Hematopoietic multipotent progenitor cell treated with erythropoietin and hydrocortisone succinate and interleukin-3 and kit ligand, for 6 days (in vitro differentiated cells): Measurements from ENCODE around the gene RPL26.
"Not testable (repeated sequence)": the region's sequence is repeated elsewhere in the genome, so short reads cannot be mapped to it uniquely, and the experiment has no call there.

Experiments
- DNase-seq: peaks from one replicate; pipeline ENCODE4 v3.0.0-alpha.2; 2015

The RPL26 gene

GRCh38 chr17:8383143-8383822 lies at the start of gene RPL26:
TSS of gene RPL26 (minus strand) at chr17:8383193. CDS start at chr17:8382310, 883 bp downstream.
- DNase-seq, result peak; percentile 100

GRCh38 chr17:8430966-8431365 lies 48.0 kb upstream of the RPL26 start:
- DNase-seq, result no peak

GRCh38 chr17:8426802-8427201 lies 43.8 kb upstream of the RPL26 start:
- no peak for DNase-seq

- DNase-seq, result no peak
These were observed 43.2 kb upstream of the RPL26 start for GRCh38 chr17:8426094-8426720.

- DNase-seq, result no peak
These were observed 38.6 kb upstream of the RPL26 start for GRCh38 chr17:8421571-8421970.

GRCh38 chr17:8420041-8420934 lies 37.3 kb upstream of the RPL26 start:
- DNase-seq, result peak; percentile 82

GRCh38 chr17:8419305-8419704 lies 36.3 kb upstream of the RPL26 start:
- DNase-seq, result no peak

GRCh38 chr17:8418471-8418870 lies 35.5 kb upstream of the RPL26 start:
- no peak for DNase-seq

GRCh38 chr17:8417806-8418205 lies 34.8 kb upstream of the RPL26 start:
- peak; percentile 40 for DNase-seq

GRCh38 chr17:8413938-8414337 lies 30.9 kb upstream of the RPL26 start:
- no peak for DNase-seq

GRCh38 chr17:8413328-8413727 lies 30.3 kb upstream of the RPL26 start:
- peak; percentile 34 for DNase-seq

GRCh38 chr17:8412089-8412488 lies 29.1 kb upstream of the RPL26 start:
- DNase-seq, result peak; percentile 94

- DNase-seq, result no peak
These were observed 27.9 kb upstream of the RPL26 start for GRCh38 chr17:8410883-8411238.

GRCh38 chr17:8409966-8410882 lies 27.2 kb upstream of the RPL26 start:
- DNase-seq, result peak; percentile 92

GRCh38 chr17:8408371-8408770 lies 25.4 kb upstream of the RPL26 start:
- DNase-seq, result no peak

GRCh38 chr17:8406174-8406573 lies 23.2 kb upstream of the RPL26 start:
- DNase-seq, result no peak

- no peak for DNase-seq
These were observed 22.6 kb upstream of the RPL26 start for GRCh38 chr17:8405499-8406016.

GRCh38 chr17:8402921-8403536 lies 20.0 kb upstream of the RPL26 start:
- no peak for DNase-seq

- no peak for DNase-seq
These were observed 18.1 kb upstream of the RPL26 start for GRCh38 chr17:8401107-8401506.

GRCh38 chr17:8398980-8399379 lies 16.0 kb upstream of the RPL26 start:
- DNase-seq, result no peak

- no peak for DNase-seq
These were observed 14.6 kb upstream of the RPL26 start, which contains the start of gene RNF222 for GRCh38 chr17:8397636-8398035. TSS of gene RNF222 (minus strand) at chr17:8397827. CDS start at chr17:8393461, 4,366 bp downstream.

GRCh38 chr17:8394497-8394896 lies 11.5 kb upstream of the RPL26 start:
- DNase-seq, result not testable (repeated sequence)
